ENCODE results near the gene GPR83.

Gene GPR83

GRCh38 chr11:94418123-94418765 is 17.0 kb upstream of the GPR83 start:
- no peaks in the 10 kb centered on the region for H3K9me2 ChIP-seq (replicated peaks; ENCODE audit: insufficient read depth, low read length)
- H3K4me3 ChIP-seq (ENCODE audit: insufficient read depth, low read length, poor library complexity, severe bottlenecking): no peak overlapping the region
- no peaks in the 10 kb centered on the region for H3K27me3 ChIP-seq (ENCODE audit: low read length)
- peaks cover 2% of the 10 kb centered on the region; the same call in 1 of the 2 replicates for H3K36me3 ChIP-seq (ENCODE audit: low read length)
- no peak overlapping the region for H2AFZ ChIP-seq (ENCODE audit: low read depth, low read length, severe bottlenecking)
- no peaks in the 10 kb centered on the region for H4K20me1 ChIP-seq (ENCODE audit: low read depth, low read length)
- H3K27ac ChIP-seq (ENCODE audit: low read depth, low read length): no peak overlapping the region
- H3K9ac ChIP-seq (ENCODE audit: low read length): no peak overlapping the region
- TF ChIP-seq EZH2phosphoT487 (conservative IDR thresholded peaks at IDR 0.05; ENCODE audit: low read length): no peak
- no peak for TF ChIP-seq CTCF (IDR thresholded peaks at IDR 0.05; ENCODE audit: insufficient read depth, low read length, poor library complexity, severe bottlenecking)
- H3K4me2 ChIP-seq (ENCODE audit: low read depth, low read length, poor library complexity, severe bottlenecking): no peak overlapping the region
- H3K79me2 ChIP-seq (ENCODE audit: insufficient read depth, low read length): no peaks in the 10 kb centered on the region
- H3K9me3 ChIP-seq (ENCODE audit: insufficient read depth, low read length): no peaks in the 10 kb centered on the region
- H3F3A ChIP-seq (ENCODE audit: insufficient read depth): no peaks in the 10 kb centered on the region

- Histone ChIP-seq H3K4me2 (ENCODE audit: low read depth, low read length, poor library complexity, severe bottlenecking) (no peak overlapping the region), H2AFZ (ENCODE audit: low read depth, low read length, severe bottlenecking) (no peak overlapping the region), H3K4me3 (ENCODE audit: insufficient read depth, low read length, poor library complexity, severe bottlenecking) (no peak overlapping the region), H3K9me3 (ENCODE audit: insufficient read depth, low read length) (no peaks in the 10 kb centered on the region), H4K20me1 (ENCODE audit: low read depth, low read length) (no peaks in the 10 kb centered on the region), H3K36me3 (ENCODE audit: low read length) (peaks cover 2% of the 10 kb centered on the region; the same call in 1 of the 2 replicates), H3K27me3 (ENCODE audit: low read length) (no peaks in the 10 kb centered on the region), H3K27ac (ENCODE audit: low read depth, low read length) (no peak overlapping the region), H3K79me2 (ENCODE audit: insufficient read depth, low read length) (no peaks in the 10 kb centered on the region), H3K9me2 (replicated peaks; ENCODE audit: insufficient read depth, low read length) (no peaks in the 10 kb centered on the region), H3F3A (ENCODE audit: insufficient read depth) (no peaks in the 10 kb centered on the region), H3K9ac (ENCODE audit: low read length) (no peak overlapping the region)
- TF ChIP-seq CTCF (IDR thresholded peaks at IDR 0.05; ENCODE audit: insufficient read depth, low read length, poor library complexity, severe bottlenecking) (peak; percentile 9), EZH2phosphoT487 (conservative IDR thresholded peaks at IDR 0.05; ENCODE audit: low read length) (no peak)
These were observed 16.3 kb upstream of the GPR83 start for GRCh38 chr11:94417386-94417987.

- Histone ChIP-seq H4K20me1 (ENCODE audit: low read depth, low read length) (no peaks in the 10 kb centered on the region), H3K9ac (ENCODE audit: low read length) (no peak overlapping the region), H3K27me3 (ENCODE audit: low read length) (no peaks in the 10 kb centered on the region), H3K27ac (ENCODE audit: low read depth, low read length) (no peak overlapping the region), H2AFZ (ENCODE audit: low read depth, low read length, severe bottlenecking) (no peak overlapping the region), H3K9me2 (replicated peaks; ENCODE audit: insufficient read depth, low read length) (no peaks in the 10 kb centered on the region), H3K79me2 (ENCODE audit: insufficient read depth, low read length) (no peaks in the 10 kb centered on the region), H3K36me3 (ENCODE audit: low read length) (no peaks in the 10 kb centered on the region), H3K4me2 (ENCODE audit: low read depth, low read length, poor library complexity, severe bottlenecking) (no peak overlapping the region), H3F3A (ENCODE audit: insufficient read depth) (no peaks in the 10 kb centered on the region), H3K9me3 (ENCODE audit: insufficient read depth, low read length) (no peaks in the 10 kb centered on the region), H3K4me3 (ENCODE audit: insufficient read depth, low read length, poor library complexity, severe bottlenecking) (no peak overlapping the region)
- TF ChIP-seq EZH2phosphoT487 (conservative IDR thresholded peaks at IDR 0.05; ENCODE audit: low read length) (no peak), CTCF (IDR thresholded peaks at IDR 0.05; ENCODE audit: insufficient read depth, low read length, poor library complexity, severe bottlenecking) (no peak)
These were observed 4.0 kb upstream of the GPR83 start for GRCh38 chr11:94405062-94405833.

All from SU-DHL-6 (cell line).